Smooth muscle cell (in vitro differentiated cells): ENCODE measurements around the gene CACNA1C. TPM values are rescaled to one million over a fixed set of nuclear protein-coding genes. Genes with fewer than 3 reads are reported as not detected.

ENCODE experiments used
- DNase-seq: peaks from one replicate; lab custom pipeline; 2025; ENCODE audit not compliant: unreplicated experiment; lab: John Stamatoyannopoulos, UW
- H2AFZ ChIP-seq: fragments of 200-600 bp; sonication (generic); 2 replicates; pipeline ENCODE4 v1.6.0; 2016; ENCODE audit warnings: antibody characterized with exemption, low read depth, mild to moderate bottlenecking
- H3F3A ChIP-seq: fragments of 200-600 bp; sonication (generic); 2 replicates; pipeline ENCODE4 v1.6.0; 2017; ENCODE audit warnings: antibody characterized with exemption, low read depth
- H3K27ac ChIP-seq: fragments of 200-600 bp; sonication (generic); 2 replicates; pipeline ENCODE4 v1.5.1; 2016; ENCODE audit warnings: low read depth, mild to moderate bottlenecking
- H3K27me3 ChIP-seq: fragments of 200-600 bp; sonication (generic); 2 replicates; pipeline ENCODE4 v1.6.1; 2016; ENCODE audit warnings: low read depth, mild to moderate bottlenecking
- H3K36me3 ChIP-seq: fragments of 200-600 bp; sonication (generic); 2 replicates; pipeline ENCODE4 v1.5.1; 2016; ENCODE audit warnings: low read depth
- H3K4me1 ChIP-seq: fragments of 200-600 bp; sonication (generic); 2 replicates; pipeline ENCODE4 v1.5.1; 2016; ENCODE audit warnings: low read depth
- H3K4me2 ChIP-seq: fragments of 200-600 bp; sonication (generic); 2 replicates; pipeline ENCODE4 v1.6.0; 2016; ENCODE audit warnings: mild to moderate bottlenecking
- H3K4me3 ChIP-seq: fragments of 200-600 bp; sonication (generic); 2 replicates; pipeline ENCODE4 v1.5.1; 2016; ENCODE audit warnings: mild to moderate bottlenecking
- H3K79me2 ChIP-seq: fragments of 200-600 bp; sonication (generic); 2 replicates; pipeline ENCODE4 v1.6.0; 2016; ENCODE audit warnings: low read depth, mild to moderate bottlenecking
- H3K9ac ChIP-seq: fragments of 200-600 bp; sonication (generic); 2 replicates; pipeline ENCODE4 v1.6.0; 2016; ENCODE audit warnings: low read depth
- H3K9me3 ChIP-seq: fragments of 200-600 bp; sonication (generic); replicated peaks from 2 replicates; pipeline ENCODE4 v1.5.1; 2016; ENCODE audit warnings: low read depth
- H4K20me1 ChIP-seq: fragments of 200-600 bp; sonication (generic); 2 replicates; pipeline ENCODE4 v1.6.0; 2016; ENCODE audit warnings: low read depth
- WGBS: methylation state at CpG from one replicate; pipeline ENCODE4 v1.1.7; 2016; ENCODE audit warnings: low lambda C conversion rate; 5-methylcytosine and 5-hydroxymethylcytosine counted together
- polyA plus RNA-seq: library from polyadenylated mRNA; unstranded; fragments of >200 nt; fragmentation: Nextera tagmentation; extraction: Ambion mirVana; gene quantifications from 2 replicates; pipeline ENCODE4 v1.2.1, GENCODE V29; 2016
- total RNA-seq: library from RNA; depleted of rRNA; stranded (reverse); fragments of >200 nt; gene quantifications from 2 replicates; pipeline ENCODE4 v1.2.3, GENCODE V29; 2014
- TF ChIP-seq, protein P1 (sequence below): fragments of 200-600 bp; sonication (generic); IDR thresholded peaks from 2 replicates; pipeline ENCODE4 v1.5.1; 2017; ENCODE audit warnings: borderline replicate concordance, mild to moderate bottlenecking, antibody characterized with exemption; ENCODE audit not compliant: insufficient read depth, poor library complexity, severe bottlenecking

CACNA1C gene
- total and polyA plus RNA-seq, 2 experiments from 2014 or later, result 1.6 to 4.5 TPM

- no peak overlapping the region for H2AFZ ChIP-seq
- 93% methylated on average over 17 of the region's 17 CpGs for WGBS
- H3K36me3 ChIP-seq, result no peaks in the 10 kb centered on the region
- no peak overlapping the region for H3K4me2 ChIP-seq
- no peaks in the 10 kb centered on the region for H4K20me1 ChIP-seq
- no peaks in the 10 kb centered on the region for H3F3A ChIP-seq
- H3K9ac ChIP-seq, result no peak overlapping the region
- no peaks in the 10 kb centered on the region for H3K27me3 ChIP-seq
- TF ChIP-seq, protein P1, sequence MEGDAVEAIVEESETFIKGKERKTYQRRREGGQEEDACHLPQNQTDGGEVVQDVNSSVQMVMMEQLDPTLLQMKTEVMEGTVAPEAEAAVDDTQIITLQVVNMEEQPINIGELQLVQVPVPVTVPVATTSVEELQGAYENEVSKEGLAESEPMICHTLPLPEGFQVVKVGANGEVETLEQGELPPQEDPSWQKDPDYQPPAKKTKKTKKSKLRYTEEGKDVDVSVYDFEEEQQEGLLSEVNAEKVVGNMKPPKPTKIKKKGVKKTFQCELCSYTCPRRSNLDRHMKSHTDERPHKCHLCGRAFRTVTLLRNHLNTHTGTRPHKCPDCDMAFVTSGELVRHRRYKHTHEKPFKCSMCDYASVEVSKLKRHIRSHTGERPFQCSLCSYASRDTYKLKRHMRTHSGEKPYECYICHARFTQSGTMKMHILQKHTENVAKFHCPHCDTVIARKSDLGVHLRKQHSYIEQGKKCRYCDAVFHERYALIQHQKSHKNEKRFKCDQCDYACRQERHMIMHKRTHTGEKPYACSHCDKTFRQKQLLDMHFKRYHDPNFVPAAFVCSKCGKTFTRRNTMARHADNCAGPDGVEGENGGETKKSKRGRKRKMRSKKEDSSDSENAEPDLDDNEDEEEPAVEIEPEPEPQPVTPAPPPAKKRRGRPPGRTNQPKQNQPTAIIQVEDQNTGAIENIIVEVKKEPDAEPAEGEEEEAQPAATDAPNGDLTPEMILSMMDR, result no peak
- no peaks in the 10 kb centered on the region for H3K79me2 ChIP-seq
- no peaks in the 10 kb centered on the region for H3K9me3 ChIP-seq
- no peak overlapping the region for H3K27ac ChIP-seq
- no peaks in the 10 kb centered on the region for H3K4me1 ChIP-seq
- DNase-seq, result no peak
- H3K4me3 ChIP-seq, result no peak overlapping the region
These were observed 553.6 kb downstream of the CACNA1C start for GRCh38 chr12:2606186-2606910.

DNA sequence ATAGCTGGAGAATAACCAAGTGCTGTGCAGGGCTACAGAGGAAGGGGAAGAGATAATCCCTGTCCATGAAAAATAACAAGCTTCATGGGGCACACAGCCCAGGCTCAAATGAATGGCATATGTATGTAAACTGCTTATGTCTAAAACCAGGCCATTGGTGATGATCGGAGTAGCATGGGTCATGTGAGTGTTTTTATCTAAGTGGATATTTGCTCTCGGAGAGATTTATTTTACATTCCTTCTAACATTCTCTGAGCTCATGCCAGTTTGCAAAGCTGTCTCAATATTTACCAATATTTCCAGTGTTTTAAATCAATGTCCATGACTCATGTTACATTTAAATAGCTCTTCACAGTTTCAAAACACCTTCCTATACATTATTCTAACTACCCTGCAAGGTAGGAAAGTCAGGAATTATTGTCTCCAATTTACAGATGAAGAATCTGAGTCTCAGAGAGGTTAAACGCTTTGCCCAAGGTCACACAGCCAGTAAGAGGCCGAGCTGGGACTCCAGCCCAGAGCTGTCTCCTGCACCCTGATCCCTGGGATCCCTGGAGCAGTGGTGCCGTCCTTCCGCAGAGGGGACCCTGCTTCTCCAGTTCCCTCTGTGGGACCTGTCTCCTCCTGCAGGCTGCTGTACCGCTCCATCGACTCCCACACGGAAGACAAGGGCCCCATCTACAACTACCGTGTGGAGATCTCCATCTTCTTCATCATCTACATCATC, 555.3 kb downstream of the CACNA1C start:
- no peaks in the 10 kb centered on the region for H3K9me3 ChIP-seq
- no peaks in the 10 kb centered on the region for H3K27me3 ChIP-seq
- H2AFZ ChIP-seq, result no peak overlapping the region
- peaks cover 5% of the 10 kb centered on the region for H3F3A ChIP-seq
- H4K20me1 ChIP-seq, result no peaks in the 10 kb centered on the region
- no peak for DNase-seq
- no peaks in the 10 kb centered on the region for H3K36me3 ChIP-seq
- H3K79me2 ChIP-seq, result no peaks in the 10 kb centered on the region
- no peak overlapping the region for H3K4me3 ChIP-seq
- TF ChIP-seq, protein P1, result no peak
- no peak overlapping the region for H3K27ac ChIP-seq
- WGBS, result 95% methylated on average over 10 of the region's 10 CpGs
- H3K4me1 ChIP-seq, result no peaks in the 10 kb centered on the region
- H3K4me2 ChIP-seq, result no peak overlapping the region
- no peak overlapping the region for H3K9ac ChIP-seq

- H3K9me3 ChIP-seq, result no peaks in the 10 kb centered on the region
- H2AFZ ChIP-seq, result no peak overlapping the region
- no peaks in the 10 kb centered on the region for H3K4me1 ChIP-seq
- H4K20me1 ChIP-seq, result no peaks in the 10 kb centered on the region
- no peak overlapping the region for H3K4me3 ChIP-seq
- no peaks in the 10 kb centered on the region for H3K79me2 ChIP-seq
- no peaks in the 10 kb centered on the region for H3K36me3 ChIP-seq
- WGBS, result 94% methylated on average over 12 of the region's 12 CpGs
- H3K9ac ChIP-seq, result no peak overlapping the region
- no peak for DNase-seq
- no peak overlapping the region for H3K27ac ChIP-seq
- no peaks in the 10 kb centered on the region for H3K27me3 ChIP-seq
- H3K4me2 ChIP-seq, result no peak overlapping the region
- H3F3A ChIP-seq, result peaks cover 10% of the 10 kb centered on the region
- TF ChIP-seq, protein P1, result no peak
These were observed 555.8 kb downstream of the CACNA1C start for GRCh38 chr12:2608608-2608945.

DNA sequence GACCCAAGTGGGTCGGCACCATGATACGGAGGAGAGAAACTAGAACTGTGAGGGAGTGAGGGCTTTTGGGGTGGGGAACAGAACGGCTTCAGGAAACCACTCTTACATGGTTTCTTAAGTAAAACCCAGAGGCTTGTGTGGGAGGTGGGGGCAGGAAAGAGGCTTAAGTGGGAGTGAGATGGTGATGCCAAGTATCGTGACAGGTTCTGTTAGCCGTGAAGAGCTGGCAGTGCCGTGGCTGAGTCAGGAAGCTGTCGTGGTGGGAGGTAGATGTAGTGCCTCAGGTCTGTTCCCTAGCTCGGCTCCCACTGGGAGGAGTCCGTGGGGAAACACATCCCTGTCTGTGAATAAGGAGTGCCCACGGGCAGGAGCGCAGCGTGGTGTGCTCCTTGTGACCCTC, 556.2 kb downstream of the CACNA1C start:
- Histone ChIP-seq H4K20me1 (no peaks in the 10 kb centered on the region), H3K9ac (no peak overlapping the region), H3K27ac (no peak overlapping the region), H3K4me1 (no peaks in the 10 kb centered on the region), H3K27me3 (no peaks in the 10 kb centered on the region), H3F3A (peaks cover 12% of the 10 kb centered on the region), H2AFZ (no peak overlapping the region), H3K9me3 (no peaks in the 10 kb centered on the region), H3K4me3 (no peak overlapping the region), H3K36me3 (no peaks in the 10 kb centered on the region), H3K79me2 (no peaks in the 10 kb centered on the region), H3K4me2 (no peak overlapping the region)
- TF ChIP-seq, protein P1, result no peak
- WGBS, result 76% methylated on average over 12 of the region's 12 CpGs
- no peak for DNase-seq
